ENCODE measurements around the gene MLLT3. TPM values are rescaled to one million over a fixed set of nuclear protein-coding genes. Genes with fewer than 3 reads are reported as not detected.

Gene MLLT3
- total RNA-seq, 1 experiment from 2014 or later, result 50.7 TPM

- Histone ChIP-seq H3K36me3 (no peaks in the 10 kb centered on the region), H3K27me3 (0 out of 2 replicates have a peak, but pooled peaks cover 4% of the 10 kb centered on the region), H3K9me3 (no peaks in the 10 kb centered on the region), H3K4me3 (no peak overlapping the region)
- DNase-seq, result no peak
Observed at GRCh38 chr9:20491612-20492011, 130.7 kb downstream of the MLLT3 start.

- Histone ChIP-seq H3K27me3 (0 out of 2 replicates have a peak, but pooled peaks cover 4% of the 10 kb centered on the region), H3K4me3 (no peak overlapping the region), H3K9me3 (no peaks in the 10 kb centered on the region), H3K36me3 (no peaks in the 10 kb centered on the region)
- no peak for DNase-seq
Observed at GRCh38 chr9:20490246-20490834, 132.0 kb downstream of the MLLT3 start.

- no peak for DNase-seq
- Histone ChIP-seq H3K36me3 (no peaks in the 10 kb centered on the region), H3K4me3 (no peak overlapping the region), H3K9me3 (no peaks in the 10 kb centered on the region), H3K27me3 (0 out of 2 replicates have a peak, but pooled peaks cover 4% of the 10 kb centered on the region)
Observed at GRCh38 chr9:20488691-20489090, 133.6 kb downstream of the MLLT3 start.

GRCh38 chr9:20486552-20486951, 135.7 kb downstream of the MLLT3 start:
- no peaks in the 10 kb centered on the region for H3K36me3 ChIP-seq
- 0 out of 2 replicates have a peak, but pooled peaks cover 4% of the 10 kb centered on the region for H3K27me3 ChIP-seq
- no peak overlapping the region for H3K4me3 ChIP-seq
- H3K9me3 ChIP-seq, result no peaks in the 10 kb centered on the region
- no peak for DNase-seq

- H3K27me3 ChIP-seq, result no peaks in the 10 kb centered on the region
- no peak overlapping the region for H3K4me3 ChIP-seq
- H3K36me3 ChIP-seq, result no peaks in the 10 kb centered on the region
- no peak for DNase-seq
- H3K9me3 ChIP-seq, result no peaks in the 10 kb centered on the region
Observed at GRCh38 chr9:20481437-20481836, 140.9 kb downstream of the MLLT3 start.

- Histone ChIP-seq H3K4me3 (no peak overlapping the region), H3K9me3 (no peaks in the 10 kb centered on the region), H3K27me3 (no peaks in the 10 kb centered on the region), H3K36me3 (no peaks in the 10 kb centered on the region)
- DNase-seq, result no peak
Observed at GRCh38 chr9:20480249-20480648, 142.1 kb downstream of the MLLT3 start.

GRCh38 chr9:20479419-20480155, 142.7 kb downstream of the MLLT3 start:
- Histone ChIP-seq H3K36me3 (no peaks in the 10 kb centered on the region), H3K9me3 (no peaks in the 10 kb centered on the region), H3K27me3 (no peaks in the 10 kb centered on the region), H3K4me3 (no peak overlapping the region)
- no peak for DNase-seq

- H3K4me3 ChIP-seq, result no peak overlapping the region
- no peaks in the 10 kb centered on the region for H3K36me3 ChIP-seq
- H3K27me3 ChIP-seq, result no peaks in the 10 kb centered on the region
- H3K9me3 ChIP-seq, result no peaks in the 10 kb centered on the region
- no peak for DNase-seq
Observed at GRCh38 chr9:20478786-20479185, 143.5 kb downstream of the MLLT3 start.

- Histone ChIP-seq H3K9me3 (no peaks in the 10 kb centered on the region), H3K4me3 (no peak overlapping the region), H3K27me3 (no peaks in the 10 kb centered on the region), H3K36me3 (no peaks in the 10 kb centered on the region)
- no peak for DNase-seq
Observed at GRCh38 chr9:20477940-20478620, 144.2 kb downstream of the MLLT3 start.

GRCh38 chr9:20476912-20477521, 145.3 kb downstream of the MLLT3 start:
- Histone ChIP-seq H3K27me3 (no peaks in the 10 kb centered on the region), H3K4me3 (no peak overlapping the region), H3K36me3 (no peaks in the 10 kb centered on the region), H3K9me3 (no peaks in the 10 kb centered on the region)
- DNase-seq, result no peak

- no peak for DNase-seq
- Histone ChIP-seq H3K9me3 (no peaks in the 10 kb centered on the region), H3K4me3 (no peak overlapping the region), H3K27me3 (no peaks in the 10 kb centered on the region), H3K36me3 (no peaks in the 10 kb centered on the region)
Observed at GRCh38 chr9:20474496-20474895, 147.8 kb downstream of the MLLT3 start.

- Histone ChIP-seq H3K27me3 (no peaks in the 10 kb centered on the region), H3K4me3 (no peak overlapping the region), H3K36me3 (no peaks in the 10 kb centered on the region), H3K9me3 (no peaks in the 10 kb centered on the region)
- DNase-seq, result no peak
Observed at GRCh38 chr9:20473515-20474013, 148.7 kb downstream of the MLLT3 start.

GRCh38 chr9:20472342-20473045, 149.8 kb downstream of the MLLT3 start:
- Histone ChIP-seq H3K4me3 (no peak overlapping the region), H3K27me3 (no peaks in the 10 kb centered on the region), H3K36me3 (no peaks in the 10 kb centered on the region), H3K9me3 (no peaks in the 10 kb centered on the region)
- no peak for DNase-seq

GRCh38 chr9:20466328-20467008, 155.8 kb downstream of the MLLT3 start:
- Histone ChIP-seq H3K9me3 (no peaks in the 10 kb centered on the region), H3K4me3 (no peak overlapping the region), H3K36me3 (no peaks in the 10 kb centered on the region), H3K27me3 (no peaks in the 10 kb centered on the region)
- DNase-seq, result no peak

- Histone ChIP-seq H3K27me3 (no peaks in the 10 kb centered on the region), H3K9me3 (no peaks in the 10 kb centered on the region), H3K4me3 (no peak overlapping the region), H3K36me3 (no peaks in the 10 kb centered on the region)
- no peak for DNase-seq
Observed at GRCh38 chr9:20464242-20464641, 158.1 kb downstream of the MLLT3 start.

GRCh38 chr9:20463823-20464222, 158.5 kb downstream of the MLLT3 start:
- DNase-seq, result no peak
- no peaks in the 10 kb centered on the region for H3K36me3 ChIP-seq
- no peak overlapping the region for H3K4me3 ChIP-seq
- H3K27me3 ChIP-seq, result no peaks in the 10 kb centered on the region
- no peaks in the 10 kb centered on the region for H3K9me3 ChIP-seq

Measured in MG63 (cell line).